IMR-90 (cell line): Measurements from ENCODE around the gene FPR2.
"Not testable (repeated sequence)": the region's sequence is repeated elsewhere in the genome, so short reads cannot be mapped to it uniquely, and the experiment has no call there.

Experiments used
- CEBPB ChIP-seq: IDR thresholded peaks from 2 replicates; pipeline ENCODE4 v1.6.1; 2012; ENCODE audit warnings: low read depth, low read length, improper control_type of control experiment
- CHD1 ChIP-seq: IDR thresholded peaks from 2 replicates; pipeline ENCODE4 v1.6.1; 2012; ENCODE audit warnings: low read depth, low read length, improper control_type of control experiment
- CTCF ChIP-seq: conservative IDR thresholded peaks from 2 replicates; pipeline ENCODE4 v1.5.1; 2012; ENCODE audit warnings: mild to moderate bottlenecking, low read depth, low read length, improper control_type of control experiment
- FOS ChIP-seq: fragments of 150-350 bp; IDR thresholded peaks from 2 replicates; pipeline ENCODE4 v1.6.1; 2016; ENCODE audit warnings: low read depth, low read length
- MAFK ChIP-seq: IDR thresholded peaks from 2 replicates; pipeline ENCODE4 v1.6.1; 2012; ENCODE audit warnings: low read depth, low read length, improper control_type of control experiment
- POLR2A ChIP-seq: IDR thresholded peaks from 2 replicates; pipeline ENCODE4 v1.6.1; 2012; ENCODE audit warnings: mild to moderate bottlenecking, low read depth, low read length
- RFX5 ChIP-seq: IDR thresholded peaks from 2 replicates; pipeline ENCODE4 v1.8.0; 2012; ENCODE audit warnings: low read depth, mild to moderate bottlenecking, low read length, moderate library complexity
- SMC3 ChIP-seq: fragments of 150-350 bp; IDR thresholded peaks from 2 replicates; pipeline ENCODE4 v1.6.1; 2016; ENCODE audit warnings: low read depth, mild to moderate bottlenecking, antibody characterized with exemption, low read length, moderate library complexity
- TF ChIP-seq, protein P1 (sequence below): fragments of 150-350 bp; IDR thresholded peaks from 2 replicates; pipeline ENCODE4 v1.6.1; 2016; ENCODE audit warnings: low read depth, mild to moderate bottlenecking, low read length, moderate library complexity, borderline replicate concordance

DNA sequence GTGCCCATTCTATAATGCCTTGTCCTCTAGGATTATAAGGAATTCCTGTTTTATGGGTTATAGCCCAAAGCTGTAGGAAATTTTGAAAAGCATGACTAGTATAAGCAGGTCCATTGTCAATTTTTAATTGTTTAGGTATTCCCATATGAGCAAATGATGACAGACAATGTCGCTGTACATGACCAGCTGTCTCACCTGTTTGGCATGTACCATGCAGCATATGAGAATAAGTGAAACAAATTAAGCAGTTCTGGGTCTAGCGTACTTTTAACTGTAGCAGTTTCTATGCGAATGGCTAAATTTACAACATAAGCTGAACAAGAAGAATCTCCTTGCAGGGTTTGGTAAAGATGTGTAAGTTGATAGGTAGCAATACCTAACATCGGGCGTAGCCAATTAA lies 45.6 kb downstream of the FPR2 start:
- not testable (repeated sequence) for TF ChIP-seq CTCF, POLR2A, RFX5, FOS, MAFK, SMC3, CEBPB, CHD1
- TF ChIP-seq, protein P1, sequence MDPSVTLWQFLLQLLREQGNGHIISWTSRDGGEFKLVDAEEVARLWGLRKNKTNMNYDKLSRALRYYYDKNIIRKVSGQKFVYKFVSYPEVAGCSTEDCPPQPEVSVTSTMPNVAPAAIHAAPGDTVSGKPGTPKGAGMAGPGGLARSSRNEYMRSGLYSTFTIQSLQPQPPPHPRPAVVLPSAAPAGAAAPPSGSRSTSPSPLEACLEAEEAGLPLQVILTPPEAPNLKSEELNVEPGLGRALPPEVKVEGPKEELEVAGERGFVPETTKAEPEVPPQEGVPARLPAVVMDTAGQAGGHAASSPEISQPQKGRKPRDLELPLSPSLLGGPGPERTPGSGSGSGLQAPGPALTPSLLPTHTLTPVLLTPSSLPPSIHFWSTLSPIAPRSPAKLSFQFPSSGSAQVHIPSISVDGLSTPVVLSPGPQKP: not testable (repeated sequence)
